ENCODE measurements around the gene PTPRK.

DNA sequence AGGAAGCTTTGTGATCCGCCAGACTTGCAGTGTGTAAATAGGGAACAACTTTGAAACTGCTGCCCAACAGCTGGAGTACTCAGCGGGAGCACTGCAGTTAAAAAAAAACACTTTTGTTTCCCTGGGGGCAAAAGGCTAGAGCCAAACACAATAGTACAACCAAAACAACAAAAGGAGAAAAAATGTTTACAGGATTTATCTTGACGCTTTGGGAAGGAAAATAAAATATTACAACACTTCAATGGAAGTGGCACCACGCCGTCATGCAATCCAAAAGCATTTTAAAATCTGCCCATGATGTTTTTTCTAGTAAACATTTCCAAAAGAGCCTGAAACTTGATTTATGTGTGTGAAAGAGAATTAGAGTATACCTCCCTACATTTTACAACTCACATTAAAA is 26.0 kb downstream of the PTPRK start:
- TF ChIP-seq YY1 (IDR thresholded peaks at IDR 0.05; ENCODE audit: low read depth): no peak
- TF ChIP-seq, protein P1, sequence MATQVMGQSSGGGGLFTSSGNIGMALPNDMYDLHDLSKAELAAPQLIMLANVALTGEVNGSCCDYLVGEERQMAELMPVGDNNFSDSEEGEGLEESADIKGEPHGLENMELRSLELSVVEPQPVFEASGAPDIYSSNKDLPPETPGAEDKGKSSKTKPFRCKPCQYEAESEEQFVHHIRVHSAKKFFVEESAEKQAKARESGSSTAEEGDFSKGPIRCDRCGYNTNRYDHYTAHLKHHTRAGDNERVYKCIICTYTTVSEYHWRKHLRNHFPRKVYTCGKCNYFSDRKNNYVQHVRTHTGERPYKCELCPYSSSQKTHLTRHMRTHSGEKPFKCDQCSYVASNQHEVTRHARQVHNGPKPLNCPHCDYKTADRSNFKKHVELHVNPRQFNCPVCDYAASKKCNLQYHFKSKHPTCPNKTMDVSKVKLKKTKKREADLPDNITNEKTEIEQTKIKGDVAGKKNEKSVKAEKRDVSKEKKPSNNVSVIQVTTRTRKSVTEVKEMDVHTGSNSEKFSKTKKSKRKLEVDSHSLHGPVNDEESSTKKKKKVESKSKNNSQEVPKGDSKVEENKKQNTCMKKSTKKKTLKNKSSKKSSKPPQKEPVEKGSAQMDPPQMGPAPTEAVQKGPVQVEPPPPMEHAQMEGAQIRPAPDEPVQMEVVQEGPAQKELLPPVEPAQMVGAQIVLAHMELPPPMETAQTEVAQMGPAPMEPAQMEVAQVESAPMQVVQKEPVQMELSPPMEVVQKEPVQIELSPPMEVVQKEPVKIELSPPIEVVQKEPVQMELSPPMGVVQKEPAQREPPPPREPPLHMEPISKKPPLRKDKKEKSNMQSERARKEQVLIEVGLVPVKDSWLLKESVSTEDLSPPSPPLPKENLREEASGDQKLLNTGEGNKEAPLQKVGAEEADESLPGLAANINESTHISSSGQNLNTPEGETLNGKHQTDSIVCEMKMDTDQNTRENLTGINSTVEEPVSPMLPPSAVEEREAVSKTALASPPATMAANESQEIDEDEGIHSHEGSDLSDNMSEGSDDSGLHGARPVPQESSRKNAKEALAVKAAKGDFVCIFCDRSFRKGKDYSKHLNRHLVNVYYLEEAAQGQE (IDR thresholded peaks at IDR 0.05; ENCODE audit: low read depth): no peak
- no peak for TF ChIP-seq TEAD4 (IDR thresholded peaks at IDR 0.05)
- TF ChIP-seq CEBPB (IDR thresholded peaks at IDR 0.05): no peak
- TF ChIP-seq, protein P2, sequence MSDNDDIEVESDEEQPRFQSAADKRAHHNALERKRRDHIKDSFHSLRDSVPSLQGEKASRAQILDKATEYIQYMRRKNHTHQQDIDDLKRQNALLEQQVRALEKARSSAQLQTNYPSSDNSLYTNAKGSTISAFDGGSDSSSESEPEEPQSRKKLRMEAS (IDR thresholded peaks at IDR 0.05): no peak
- no peak for TF ChIP-seq EP300 (IDR thresholded peaks at IDR 0.05; ENCODE audit: borderline replicate concordance)
- no peak for TF ChIP-seq TAF1 (IDR thresholded peaks at IDR 0.05; ENCODE audit: low read depth)
- TF ChIP-seq EGR1 (IDR thresholded peaks at IDR 0.05): no peak
- TF ChIP-seq ZBTB7A (IDR thresholded peaks at IDR 0.05; ENCODE audit: low read depth): no peak
- TF ChIP-seq TCF12 (IDR thresholded peaks at IDR 0.05; ENCODE audit: low read depth): no peak
- no peak for TF ChIP-seq CREB1 (IDR thresholded peaks at IDR 0.05; ENCODE audit: low read depth)

Measured in Ishikawa (cell line).